GM23338 (cell line): ENCODE data around the gene NT5DC2. TPM values are rescaled to one million over a fixed set of nuclear protein-coding genes. Genes with fewer than 3 reads are reported as not detected.

Experiments
- ATAC-seq: fragments of 200-7000 bp; cut with Tn5 transposase; 3 replicates; pipeline ENCODE4 v1.9.1; 2020
- DNase-seq: peaks from one replicate; pipeline ENCODE4 v3.0.0-alpha.2; 2015; ENCODE audit warnings: low spot score
- H2AFZ ChIP-seq: fragments of 200-600 bp; sonication (generic); 2 replicates; pipeline ENCODE4 v1.8.0; 2016; ENCODE audit warnings: antibody characterized with exemption, mild to moderate bottlenecking, moderate library complexity
- H3F3A ChIP-seq: fragments of 200-600 bp; sonication (generic); replicated peaks from 2 replicates; pipeline ENCODE4 v1.8.0; 2017; ENCODE audit warnings: antibody characterized with exemption, mixed run types, low read depth
- H3K27ac ChIP-seq: fragments of 200-600 bp; sonication (generic); 2 replicates; pipeline ENCODE4 v1.6.1; 2016; ENCODE audit warnings: low read depth
- H3K27me3 ChIP-seq: fragments of 200-600 bp; sonication (generic); 2 replicates; pipeline ENCODE4 v1.8.0; 2016; ENCODE audit warnings: mild to moderate bottlenecking, mixed run types, moderate library complexity; ENCODE audit not compliant: insufficient read depth
- H3K36me3 ChIP-seq: fragments of 200-600 bp; sonication (generic); 2 replicates; pipeline ENCODE4 v1.8.0; 2016; ENCODE audit warnings: mild to moderate bottlenecking; ENCODE audit not compliant: insufficient read depth
- H3K4me1 ChIP-seq: fragments of 200-600 bp; sonication (generic); 2 replicates; pipeline ENCODE4 v1.8.0; 2016; ENCODE audit warnings: mild to moderate bottlenecking, moderate library complexity; ENCODE audit not compliant: insufficient read depth
- H3K4me2 ChIP-seq: fragments of 200-600 bp; sonication (generic); 2 replicates; pipeline ENCODE4 v1.7.1; 2017; ENCODE audit warnings: mixed run types
- H3K4me3 ChIP-seq: fragments of 200-600 bp; sonication (generic); 2 replicates; pipeline ENCODE4 v1.6.1; 2016; ENCODE audit warnings: mixed run types
- H3K79me2 ChIP-seq: fragments of 200-600 bp; sonication (generic); replicated peaks from 2 replicates; pipeline ENCODE4 v1.8.0; 2017; ENCODE audit warnings: mild to moderate bottlenecking; ENCODE audit not compliant: insufficient read depth
- H3K9me2 ChIP-seq: fragments of 200-600 bp; sonication (generic); 2 replicates; pipeline ENCODE4 v1.8.0; 2017; ENCODE audit not compliant: insufficient read depth
- H4K20me1 ChIP-seq: fragments of 200-600 bp; sonication (generic); replicated peaks from 2 replicates; pipeline ENCODE4 v1.8.0; 2017; ENCODE audit warnings: mild to moderate bottlenecking; ENCODE audit not compliant: insufficient read depth
- H3K27ac Mint-ChIP-seq: 2 replicates; pipeline ENCODE4 v1.8.0; 2020; ENCODE audit warnings: inconsistent platforms, mild to moderate bottlenecking, moderate library complexity, mixed read lengths
- H3K27me3 Mint-ChIP-seq: 3 replicates; pipeline ENCODE4 v1.8.0; 2022; ENCODE audit warnings: low read depth, mild to moderate bottlenecking, moderate library complexity, mixed read lengths, inconsistent platforms; ENCODE audit not compliant: insufficient read depth, poor library complexity
- H3K36me3 Mint-ChIP-seq: 3 replicates; pipeline ENCODE4 v1.8.0; 2021; ENCODE audit warnings: low read depth, mild to moderate bottlenecking, inconsistent platforms, moderate library complexity, mixed read lengths
- H3K4me1 Mint-ChIP-seq: 3 replicates; pipeline ENCODE4 v1.8.0; 2020; ENCODE audit warnings: mild to moderate bottlenecking, inconsistent platforms, mixed read lengths
- H3K4me3 Mint-ChIP-seq: 3 replicates; pipeline ENCODE4 v1.8.0; 2021; ENCODE audit warnings: moderate library complexity, mild to moderate bottlenecking, inconsistent platforms, mixed read lengths
- H3K9me3 Mint-ChIP-seq: 3 replicates; pipeline ENCODE4 v1.8.0; 2020; ENCODE audit warnings: moderate library complexity, mild to moderate bottlenecking, inconsistent platforms, mixed read lengths
- CREB1 ChIP-seq: fragments of 250-450 bp; sonication (Bioruptor Pico); IDR thresholded peaks from 2 replicates; pipeline ENCODE4 v1.5.0; 2020; ENCODE audit warnings: low read depth, mild to moderate bottlenecking, moderate library complexity
- CTCF ChIP-seq, 2 experiments: fragments of 200-600 bp in 1 of 2; sonication (generic) in 1 of 2; conservative IDR thresholded peaks; 2 replicates each; pipeline versions ENCODE4 v1.5.1 to v1.6.1; 2016 to 2017; ENCODE audit warnings: antibody characterized with exemption in 2 of 2, low read depth in 2 of 2, mild to moderate bottlenecking in 2 of 2, moderate library complexity in 1 of 2
- ETS1 ChIP-seq: IDR thresholded peaks from 2 replicates; pipeline ENCODE4 v1.6.1; 2016; ENCODE audit warnings: antibody characterized with exemption
- EZH2 ChIP-seq: fragments of 200-600 bp; sonication (generic); IDR thresholded peaks from one replicate; pipeline ENCODE4 v1.8.0; 2017; ENCODE audit warnings: antibody characterized with exemption, mild to moderate bottlenecking, low read depth; ENCODE audit not compliant: unreplicated experiment
- EZH2phosphoT487 ChIP-seq: fragments of 200-600 bp; sonication (generic); IDR thresholded peaks from one replicate; pipeline ENCODE4 v1.8.1; 2018; ENCODE audit warnings: antibody characterized with exemption; ENCODE audit not compliant: unreplicated experiment
- JUNB ChIP-seq: IDR thresholded peaks from one replicate; pipeline ENCODE4 v1.6.1; 2016; ENCODE audit warnings: antibody characterized with exemption; ENCODE audit not compliant: unreplicated experiment
- NANOG ChIP-seq: IDR thresholded peaks from 2 replicates; pipeline ENCODE4 v1.6.1; 2016; ENCODE audit warnings: antibody characterized with exemption, borderline replicate concordance
- POLR2AphosphoS5 ChIP-seq: IDR thresholded peaks from 2 replicates; pipeline ENCODE4 v1.6.1; 2016; ENCODE audit warnings: antibody characterized with exemption, low read depth
- REST ChIP-seq: IDR thresholded peaks from one replicate; pipeline ENCODE4 v1.6.1; 2018; ENCODE audit warnings: antibody characterized with exemption; ENCODE audit not compliant: unreplicated experiment
- STAT1 ChIP-seq: IDR thresholded peaks from one replicate; pipeline ENCODE4 v1.6.1; 2016; ENCODE audit warnings: antibody characterized with exemption; ENCODE audit not compliant: unreplicated experiment
- ZNF114 ChIP-seq: fragments of 250-450 bp; sonication (Bioruptor Pico); IDR thresholded peaks from 2 replicates; pipeline ENCODE4 v1.5.0; 2020; ENCODE audit warnings: mild to moderate bottlenecking, moderate library complexity
- ZNF331 ChIP-seq: fragments of 250-450 bp; sonication (Bioruptor Pico); IDR thresholded peaks from 2 replicates; pipeline ENCODE4 v1.5.0; 2020; ENCODE audit warnings: low read depth, mild to moderate bottlenecking, moderate library complexity
- ZNF462 ChIP-seq: fragments of 250-450 bp; sonication (Bioruptor Pico); IDR thresholded peaks from 2 replicates; pipeline ENCODE4 v1.5.0; 2020; ENCODE audit warnings: mild to moderate bottlenecking, moderate library complexity
- polyA plus RNA-seq: library from polyadenylated mRNA; unstranded; fragments of >200 nt; fragmentation: Nextera tagmentation; extraction: Ambion mirVana; gene quantifications from 2 replicates; pipeline ENCODE4 v1.2.1, GENCODE V29; 2016
- total RNA-seq: library from RNA; depleted of rRNA; stranded (reverse); fragments of >200 nt; shearing (Covaris generic); gene quantifications from 2 replicates; pipeline ENCODE4 v1.2.3, GENCODE V29; 2014

Gene NT5DC2
- total and polyA plus RNA-seq, 2 experiments from 2014 or later: 269 to 324 TPM

GRCh38 chr3:52537726-52538421, 4.2 kb upstream of the NT5DC2 start:
- Histone ChIP-seq H3K9me2 (no peaks in the 10 kb centered on the region), H3K79me2 (peaks cover 39% of the 10 kb centered on the region), H3K27ac (no peak overlapping the region), H3F3A (peaks cover 18% of the 10 kb centered on the region), H3K27me3 (no peaks in the 10 kb centered on the region), H3K4me2 (peak overlapping the region; percentile 94), H3K4me3 (peak overlapping the region; percentile 97), H2AFZ (no peak overlapping the region), H4K20me1 (peaks cover 41% of the 10 kb centered on the region), H3K4me1 (peaks cover 30% of the 10 kb centered on the region), H3K36me3 (peaks cover 4% of the 10 kb centered on the region; the same call in 1 of the 2 replicates)
- Mint-ChIP-seq H3K27me3 (peaks cover 23% of the 10 kb centered on the region), H3K36me3 (peaks cover 28% of the 10 kb centered on the region), H3K4me3 (peak overlapping the region; percentile 99), H3K4me1 (peaks cover 33% of the 10 kb centered on the region), H3K27ac (no peak overlapping the region), H3K9me3 (no peaks in the 10 kb centered on the region)
- TF ChIP-seq CREB1 (CRISPR knock-in tag) (no peak), JUNB (no peak), STAT1 (no peak), ETS1 (no peak), POLR2AphosphoS5 (no peak), EZH2phosphoT487 (no peak), EZH2 (no peak), ZNF462 (no peak), ZNF114 (CRISPR knock-in tag) (no peak), ZNF331 (CRISPR knock-in tag) (no peak), REST (no peak), NANOG (no peak), CTCF (conservative IDR thresholded peaks at IDR 0.05; ENCODE audit: low read depth in 2 of 2) (no peak)
- ATAC-seq (no peak), DNase-seq (no peak)
